Smooth muscle cell (in vitro differentiated cells): ENCODE data around the gene SEMA4A. TPM values are rescaled to one million over a fixed set of nuclear protein-coding genes. Genes with fewer than 3 reads are reported as not detected.

Source experiments
- DNase-seq: peaks from one replicate; lab custom pipeline; 2025; ENCODE audit not compliant: unreplicated experiment; lab: John Stamatoyannopoulos, UW
- H2AFZ ChIP-seq: fragments of 200-600 bp; sonication (generic); 2 replicates; pipeline ENCODE4 v1.6.0; 2016; ENCODE audit warnings: antibody characterized with exemption, low read depth, mild to moderate bottlenecking
- H3F3A ChIP-seq: fragments of 200-600 bp; sonication (generic); 2 replicates; pipeline ENCODE4 v1.6.0; 2017; ENCODE audit warnings: antibody characterized with exemption, low read depth
- H3K27ac ChIP-seq: fragments of 200-600 bp; sonication (generic); 2 replicates; pipeline ENCODE4 v1.5.1; 2016; ENCODE audit warnings: low read depth, mild to moderate bottlenecking
- H3K27me3 ChIP-seq: fragments of 200-600 bp; sonication (generic); 2 replicates; pipeline ENCODE4 v1.6.1; 2016; ENCODE audit warnings: low read depth, mild to moderate bottlenecking
- H3K36me3 ChIP-seq: fragments of 200-600 bp; sonication (generic); 2 replicates; pipeline ENCODE4 v1.5.1; 2016; ENCODE audit warnings: low read depth
- H3K4me1 ChIP-seq: fragments of 200-600 bp; sonication (generic); 2 replicates; pipeline ENCODE4 v1.5.1; 2016; ENCODE audit warnings: low read depth
- H3K4me2 ChIP-seq: fragments of 200-600 bp; sonication (generic); 2 replicates; pipeline ENCODE4 v1.6.0; 2016; ENCODE audit warnings: mild to moderate bottlenecking
- H3K4me3 ChIP-seq: fragments of 200-600 bp; sonication (generic); 2 replicates; pipeline ENCODE4 v1.5.1; 2016; ENCODE audit warnings: mild to moderate bottlenecking
- H3K79me2 ChIP-seq: fragments of 200-600 bp; sonication (generic); 2 replicates; pipeline ENCODE4 v1.6.0; 2016; ENCODE audit warnings: low read depth, mild to moderate bottlenecking
- H3K9ac ChIP-seq: fragments of 200-600 bp; sonication (generic); 2 replicates; pipeline ENCODE4 v1.6.0; 2016; ENCODE audit warnings: low read depth
- H3K9me3 ChIP-seq: fragments of 200-600 bp; sonication (generic); replicated peaks from 2 replicates; pipeline ENCODE4 v1.5.1; 2016; ENCODE audit warnings: low read depth
- H4K20me1 ChIP-seq: fragments of 200-600 bp; sonication (generic); 2 replicates; pipeline ENCODE4 v1.6.0; 2016; ENCODE audit warnings: low read depth
- WGBS: methylation state at CpG from one replicate; pipeline ENCODE4 v1.1.7; 2016; ENCODE audit warnings: low lambda C conversion rate; 5-methylcytosine and 5-hydroxymethylcytosine counted together
- polyA plus RNA-seq: library from polyadenylated mRNA; unstranded; fragments of >200 nt; fragmentation: Nextera tagmentation; extraction: Ambion mirVana; gene quantifications from 2 replicates; pipeline ENCODE4 v1.2.1, GENCODE V29; 2016
- small RNA-seq: library from RNA; depleted of rRNA; stranded (forward); fragments of <200 nt; gene quantifications from one replicate; pipeline ENCODE3, GENCODE V24; 2014
- total RNA-seq: library from RNA; depleted of rRNA; stranded (reverse); fragments of >200 nt; gene quantifications from 2 replicates; pipeline ENCODE4 v1.2.3, GENCODE V29; 2014
- TF ChIP-seq, protein P1 (sequence below): fragments of 200-600 bp; sonication (generic); IDR thresholded peaks from 2 replicates; pipeline ENCODE4 v1.5.1; 2017; ENCODE audit warnings: borderline replicate concordance, mild to moderate bottlenecking, antibody characterized with exemption; ENCODE audit not compliant: insufficient read depth, poor library complexity, severe bottlenecking

Gene SEMA4A
- total and polyA plus RNA-seq, 2 experiments from 2014 or later = 2.1 to 2.2 TPM

- H3K27me3 ChIP-seq = no peaks in the 10 kb centered on the region
- 96% methylated on average over 2 of the region's 2 CpGs for WGBS
- no peak overlapping the region for H3K27ac ChIP-seq
These were observed 72.7 kb downstream of the SEMA4A start for GRCh38 chr1:156226116-156226538.

DNA sequence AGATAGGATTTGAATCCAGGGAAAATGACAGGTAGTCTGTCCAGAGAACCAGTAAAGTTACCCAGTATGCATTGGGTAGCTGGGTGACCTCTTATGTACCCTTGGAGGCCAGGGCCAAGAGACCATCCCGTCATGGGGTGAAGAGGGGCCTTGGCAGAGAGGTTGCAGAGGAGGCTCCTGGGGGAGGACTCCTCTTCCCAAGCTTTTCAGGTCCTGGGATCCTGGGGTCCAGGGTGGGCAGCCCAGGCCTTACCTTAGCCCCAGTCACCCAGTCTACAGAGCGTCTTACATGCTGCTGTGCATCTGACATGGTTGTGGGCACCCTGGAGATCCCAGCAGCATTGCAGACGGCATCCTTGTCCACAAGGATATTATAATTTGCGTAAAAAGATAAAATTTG, 73.4 kb downstream of the SEMA4A start:
- Histone ChIP-seq H3K27me3 (no peaks in the 10 kb centered on the region), H3K9ac (no peak overlapping the region), H3K4me1 (no peaks in the 10 kb centered on the region), H3K36me3 (no peaks in the 10 kb centered on the region), H4K20me1 (no peaks in the 10 kb centered on the region), H3K27ac (no peak overlapping the region), H2AFZ (no peak overlapping the region), H3K4me2 (no peak overlapping the region), H3F3A (peaks cover 3% of the 10 kb centered on the region), H3K9me3 (no peaks in the 10 kb centered on the region), H3K4me3 (no peak overlapping the region), H3K79me2 (no peaks in the 10 kb centered on the region)
- DNase-seq = no peak
- WGBS = 97% methylated on average over 4 of the region's 4 CpGs
- TF ChIP-seq, protein P1, sequence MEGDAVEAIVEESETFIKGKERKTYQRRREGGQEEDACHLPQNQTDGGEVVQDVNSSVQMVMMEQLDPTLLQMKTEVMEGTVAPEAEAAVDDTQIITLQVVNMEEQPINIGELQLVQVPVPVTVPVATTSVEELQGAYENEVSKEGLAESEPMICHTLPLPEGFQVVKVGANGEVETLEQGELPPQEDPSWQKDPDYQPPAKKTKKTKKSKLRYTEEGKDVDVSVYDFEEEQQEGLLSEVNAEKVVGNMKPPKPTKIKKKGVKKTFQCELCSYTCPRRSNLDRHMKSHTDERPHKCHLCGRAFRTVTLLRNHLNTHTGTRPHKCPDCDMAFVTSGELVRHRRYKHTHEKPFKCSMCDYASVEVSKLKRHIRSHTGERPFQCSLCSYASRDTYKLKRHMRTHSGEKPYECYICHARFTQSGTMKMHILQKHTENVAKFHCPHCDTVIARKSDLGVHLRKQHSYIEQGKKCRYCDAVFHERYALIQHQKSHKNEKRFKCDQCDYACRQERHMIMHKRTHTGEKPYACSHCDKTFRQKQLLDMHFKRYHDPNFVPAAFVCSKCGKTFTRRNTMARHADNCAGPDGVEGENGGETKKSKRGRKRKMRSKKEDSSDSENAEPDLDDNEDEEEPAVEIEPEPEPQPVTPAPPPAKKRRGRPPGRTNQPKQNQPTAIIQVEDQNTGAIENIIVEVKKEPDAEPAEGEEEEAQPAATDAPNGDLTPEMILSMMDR = no peak

More at GRCh38 chr1:156226116-156226538, 72.7 kb downstream of the SEMA4A start:
- TF ChIP-seq, protein P1 = no peak
- no peaks in the 10 kb centered on the region for H3K36me3 ChIP-seq
- no peak overlapping the region for H3K4me2 ChIP-seq
- no peaks in the 10 kb centered on the region for H3K9me3 ChIP-seq
- no peaks in the 10 kb centered on the region for H4K20me1 ChIP-seq
- no peak overlapping the region for H2AFZ ChIP-seq
- H3K4me3 ChIP-seq = no peak overlapping the region
- H3K9ac ChIP-seq = no peak overlapping the region
- H3K4me1 ChIP-seq = no peaks in the 10 kb centered on the region
- H3K79me2 ChIP-seq = no peaks in the 10 kb centered on the region
- DNase-seq = no peak
- H3F3A ChIP-seq = peaks cover 3% of the 10 kb centered on the region

Small RNAs within 50 kb of the gene (small RNA-seq; reads per million reads assigned to genes)
- not detected for gene RF00568

Other genes with a start within 250 kb of the SEMA4A start
- 59.6 and 65.3 TPM in 2 replicates for gene RIT1, start 242.2 kb upstream of the SEMA4A start, total RNA-seq
- 63.6 and 64.4 TPM in 2 replicates for gene RIT1, start 242.2 kb upstream of the SEMA4A start, polyA plus RNA-seq
- 35.6 and 41.7 TPM in 2 replicates for gene KHDC4, start 219.2 kb upstream of the SEMA4A start, total RNA-seq
- gene KHDC4, start 219.2 kb upstream of the SEMA4A start, polyA plus RNA-seq = 14.9 and 18.3 TPM in 2 replicates
- not detected in 2 replicates for gene RXFP4, start 211.9 kb upstream of the SEMA4A start, total RNA-seq
- gene RXFP4, start 211.9 kb upstream of the SEMA4A start, polyA plus RNA-seq = 0.66 and 1.5 TPM in 2 replicates
- 30.2 and 58.0 TPM in 2 replicates for gene ARHGEF2, start 175.0 kb upstream of the SEMA4A start, total RNA-seq
- 21.0 and 24.2 TPM in 2 replicates for gene ARHGEF2, start 175.0 kb upstream of the SEMA4A start, polyA plus RNA-seq
- gene SSR2, start 132.6 kb upstream of the SEMA4A start, total RNA-seq = 452 and 457 TPM in 2 replicates
- 408 and 447 TPM in 2 replicates for gene SSR2, start 132.6 kb upstream of the SEMA4A start, polyA plus RNA-seq
- gene UBQLN4, start 99.8 kb upstream of the SEMA4A start, total RNA-seq = 18.1 and 18.8 TPM in 2 replicates
- gene UBQLN4, start 99.8 kb upstream of the SEMA4A start, polyA plus RNA-seq = 19.4 and 23.3 TPM in 2 replicates
- gene LAMTOR2, start 98.8 kb upstream of the SEMA4A start, total RNA-seq = 32.2 and 55.1 TPM in 2 replicates
- gene LAMTOR2, start 98.8 kb upstream of the SEMA4A start, polyA plus RNA-seq = 146 and 156 TPM in 2 replicates
- gene RAB25, start 92.4 kb upstream of the SEMA4A start, total RNA-seq = 16.8 and 27.1 TPM in 2 replicates
- 8.9 and 53.5 TPM in 2 replicates for gene RAB25, start 92.4 kb upstream of the SEMA4A start, polyA plus RNA-seq
- 13.5 and 13.8 TPM in 2 replicates for gene MEX3A, start 71.1 kb upstream of the SEMA4A start, total RNA-seq
- 10.5 and 11.0 TPM in 2 replicates for gene MEX3A, start 71.1 kb upstream of the SEMA4A start, polyA plus RNA-seq
- 237 and 256 TPM in 2 replicates for gene LMNA, start 38.9 kb upstream of the SEMA4A start, total RNA-seq
- 626 and 674 TPM in 2 replicates for gene LMNA, start 38.9 kb upstream of the SEMA4A start, polyA plus RNA-seq
- gene SLC25A44, start 40.5 kb downstream of the SEMA4A start, total RNA-seq = 11.6 and 13.9 TPM in 2 replicates
- 11.4 and 17.7 TPM in 2 replicates for gene SLC25A44, start 40.5 kb downstream of the SEMA4A start, polyA plus RNA-seq
- gene PMF1, start 59.4 kb downstream of the SEMA4A start, total RNA-seq = 51.4 and 59.2 TPM in 2 replicates
- gene PMF1, start 59.4 kb downstream of the SEMA4A start, polyA plus RNA-seq = 82.5 and 87.4 TPM in 2 replicates
- gene BGLAP, start 88.6 kb downstream of the SEMA4A start, total RNA-seq = 0.63 TPM in 1 of 2 replicates, not detected in the other
- 0.62 and 2.9 TPM in 2 replicates for gene BGLAP, start 88.6 kb downstream of the SEMA4A start, polyA plus RNA-seq
- 1.3 and 3.0 TPM in 2 replicates for gene PAQR6, start 94.5 kb downstream of the SEMA4A start, total RNA-seq
- 2.7 and 4.4 TPM in 2 replicates for gene PAQR6, start 94.5 kb downstream of the SEMA4A start, polyA plus RNA-seq
- 42.8 and 47.4 TPM in 2 replicates for gene SMG5, start 129.2 kb downstream of the SEMA4A start, total RNA-seq
- 42.3 and 57.2 TPM in 2 replicates for gene SMG5, start 129.2 kb downstream of the SEMA4A start, polyA plus RNA-seq
- 2.5 and 8.9 TPM in 2 replicates for gene TMEM79, start 130.7 kb downstream of the SEMA4A start, total RNA-seq
- gene TMEM79, start 130.7 kb downstream of the SEMA4A start, polyA plus RNA-seq = 6.9 and 18.9 TPM in 2 replicates
- 62.4 and 89.8 TPM in 2 replicates for gene GLMP, start 142.1 kb downstream of the SEMA4A start, total RNA-seq
- gene GLMP, start 142.1 kb downstream of the SEMA4A start, polyA plus RNA-seq = 65.0 and 85.8 TPM in 2 replicates
- not detected in 2 replicates for gene VHLL, start 145.7 kb downstream of the SEMA4A start, total RNA-seq
- not detected in 2 replicates for gene VHLL, start 145.7 kb downstream of the SEMA4A start, polyA plus RNA-seq
- 147 and 178 TPM in 2 replicates for gene CCT3, start 184.7 kb downstream of the SEMA4A start, total RNA-seq
- 179 and 182 TPM in 2 replicates for gene CCT3, start 184.7 kb downstream of the SEMA4A start, polyA plus RNA-seq
- gene TSACC, start 184.9 kb downstream of the SEMA4A start, total RNA-seq = 0.54 and 2.9 TPM in 2 replicates
- gene TSACC, start 184.9 kb downstream of the SEMA4A start, polyA plus RNA-seq = 0.72 TPM in 1 of 2 replicates, not detected in the other
- gene RHBG, start 215.6 kb downstream of the SEMA4A start, total RNA-seq = 0.63 TPM in 1 of 2 replicates, not detected in the other
- 0.09 TPM in 1 of 2 replicates, not detected in the other for gene RHBG, start 215.6 kb downstream of the SEMA4A start, polyA plus RNA-seq